Neural cell (in vitro differentiated cells): ENCODE data around the gene NCAPH2. TPM values are rescaled to one million over a fixed set of nuclear protein-coding genes. Genes with fewer than 3 reads are reported as not detected.
A peak's percentile ranks its signal among the peaks of the same experiment; 100 is the strongest.

Experiments used
- H2AFZ ChIP-seq: fragments of 200-600, 300-800 bp; sonication (generic), shearing (Covaris generic); 2 replicates; pipeline ENCODE4 v1.6.0; 2014; ENCODE audit warnings: low read depth, mild to moderate bottlenecking, antibody characterized with exemption, low read length, moderate library complexity
- H3F3A ChIP-seq: fragments of 200-600 bp; shearing (Covaris generic); 2 replicates; pipeline ENCODE4 v1.6.1; 2016; ENCODE audit warnings: mild to moderate bottlenecking, moderate library complexity, mixed read lengths, antibody characterized with exemption, low read length; ENCODE audit not compliant: insufficient read depth, poor library complexity, severe bottlenecking
- H3K27ac ChIP-seq: fragments of 200-600, 300-800 bp; sonication (generic), shearing (Covaris generic); 2 replicates; pipeline ENCODE4 v1.5.1; 2014; ENCODE audit warnings: mild to moderate bottlenecking, low read length, moderate library complexity
- H3K27me3 ChIP-seq: fragments of 300-800, 200-600 bp; sonication (generic), shearing (Covaris generic); 2 replicates; pipeline ENCODE4 v1.6.0; 2014; ENCODE audit warnings: mild to moderate bottlenecking, low read depth, low read length, moderate library complexity; ENCODE audit not compliant: insufficient read depth
- H3K36me3 ChIP-seq: fragments of 300-800, 200-600 bp; sonication (generic), shearing (Covaris generic); 2 replicates; pipeline ENCODE4 v1.5.1; 2014; ENCODE audit warnings: mild to moderate bottlenecking, antibody characterized with exemption, low read length, moderate library complexity; ENCODE audit not compliant: insufficient read depth
- H3K4me2 ChIP-seq: fragments of 300-800, 200-600 bp; sonication (generic), shearing (Covaris generic); 2 replicates; pipeline ENCODE4 v1.6.0; 2014; ENCODE audit warnings: mild to moderate bottlenecking, low read length
- H3K4me3 ChIP-seq: fragments of 300-800, 200-600 bp; sonication (generic), shearing (Covaris generic); 2 replicates; pipeline ENCODE4 v1.5.1; 2014; ENCODE audit warnings: mild to moderate bottlenecking, low read length, moderate library complexity
- H3K79me2 ChIP-seq: fragments of 200-600 bp; shearing (Covaris generic); replicated peaks from 2 replicates; pipeline ENCODE4 v1.6.0; 2014; ENCODE audit warnings: mild to moderate bottlenecking, low read length, moderate library complexity; ENCODE audit not compliant: insufficient read depth
- H3K9ac ChIP-seq: fragments of 300-800, 200-600 bp; sonication (generic), shearing (Covaris generic); 2 replicates; pipeline ENCODE4 v1.6.1; 2016; ENCODE audit warnings: mild to moderate bottlenecking, low read length, mixed read lengths
- H3K9me2 ChIP-seq: fragments of 200-600 bp; shearing (Covaris generic); 2 replicates; pipeline ENCODE4 v1.6.1; 2016; ENCODE audit warnings: mild to moderate bottlenecking, low read length, mixed read lengths; ENCODE audit not compliant: insufficient read depth
- H3K9me3 ChIP-seq: fragments of 200-600, 300-800 bp; sonication (generic), shearing (Covaris generic); 2 replicates; pipeline ENCODE4 v1.6.1; 2016; ENCODE audit warnings: mild to moderate bottlenecking, mixed run types, low read length, moderate library complexity, mixed read lengths
- H4K20me1 ChIP-seq: fragments of 200-600 bp; shearing (Covaris generic); 2 replicates; pipeline ENCODE4 v1.6.1; 2016; ENCODE audit warnings: mild to moderate bottlenecking, mixed run types; ENCODE audit not compliant: insufficient read depth
- CTCF ChIP-seq: fragments of 450-650 bp; IDR thresholded peaks from 2 replicates; pipeline ENCODE4 v1.5.1; 2014; ENCODE audit warnings: antibody characterized with exemption, mild to moderate bottlenecking, moderate library complexity; ENCODE audit not compliant: poor library complexity, severe bottlenecking
- EP300 ChIP-seq: fragments of 450-650 bp; conservative IDR thresholded peaks from 2 replicates; pipeline ENCODE4 v1.6.1; 2014; ENCODE audit warnings: antibody characterized with exemption, mild to moderate bottlenecking, moderate library complexity; ENCODE audit not compliant: poor library complexity, severe bottlenecking
- EZH2 ChIP-seq: fragments of 200-600, 300-800 bp; shearing (Covaris generic), sonication (generic); IDR thresholded peaks from 2 replicates; pipeline ENCODE4 v1.6.1; 2014; ENCODE audit warnings: antibody characterized with exemption, low read length, borderline replicate concordance, mild to moderate bottlenecking; ENCODE audit not compliant: insufficient read depth, poor library complexity, severe bottlenecking
- MXI1 ChIP-seq: fragments of 450-650 bp; conservative IDR thresholded peaks from 2 replicates; pipeline ENCODE4 v1.6.1; 2014; ENCODE audit warnings: antibody characterized with exemption, mild to moderate bottlenecking; ENCODE audit not compliant: poor library complexity, severe bottlenecking
- POLR2AphosphoS5 ChIP-seq: IDR thresholded peaks from 2 replicates; pipeline ENCODE4 v1.6.1; 2012
- RAD21 ChIP-seq: fragments of 450-650 bp; conservative IDR thresholded peaks from 2 replicates; pipeline ENCODE4 v1.6.1; 2014; ENCODE audit warnings: antibody characterized with exemption, mild to moderate bottlenecking, moderate library complexity
- REST ChIP-seq: IDR thresholded peaks from 2 replicates; pipeline ENCODE4 v1.6.1; 2012; ENCODE audit warnings: borderline replicate concordance
- SMC3 ChIP-seq: fragments of 450-650 bp; conservative IDR thresholded peaks from 2 replicates; pipeline ENCODE4 v1.6.1; 2014; ENCODE audit warnings: antibody characterized with exemption, mild to moderate bottlenecking, moderate library complexity; ENCODE audit not compliant: poor library complexity
- TAF1 ChIP-seq: IDR thresholded peaks from 2 replicates; pipeline ENCODE4 v1.6.1; 2012; ENCODE audit warnings: low read depth
- polyA plus RNA-seq: library from polyadenylated mRNA; depleted of rRNA; stranded (reverse); fragments of >200 nt; gene quantifications from 2 replicates; pipeline ENCODE4 v1.2.3, GENCODE V29; 2014

Gene NCAPH2
- polyA plus RNA-seq, 1 donor from 2014 or later, result 81.1 TPM

- Histone ChIP-seq H3K36me3 (no peaks in the 10 kb centered on the region), H3K9me3 (no peaks in the 10 kb centered on the region), H3K9me2 (no peaks in the 10 kb centered on the region), H3K27me3 (no peaks in the 10 kb centered on the region), H3K9ac (no peak overlapping the region), H3F3A (no peaks in the 10 kb centered on the region), H3K4me3 (no peak overlapping the region), H3K27ac (no peak overlapping the region), H4K20me1 (no peaks in the 10 kb centered on the region), H2AFZ (no peak overlapping the region), H3K79me2 (no peaks in the 10 kb centered on the region), H3K4me2 (no peak overlapping the region)
- TF ChIP-seq CTCF (no peak), RAD21 (no peak), EZH2 (no peak), POLR2AphosphoS5 (no peak), REST (no peak), EP300 (no peak), MXI1 (no peak), SMC3 (no peak), TAF1 (no peak)
Measured at GRCh38 chr22:50561401-50562358, 53.7 kb downstream of the NCAPH2 start.

- Histone ChIP-seq H4K20me1 (no peaks in the 10 kb centered on the region), H3K9me2 (no peaks in the 10 kb centered on the region), H3K9me3 (no peaks in the 10 kb centered on the region), H3K4me3 (peak within 1 kb of the TSS; percentile 70), H3K79me2 (no peaks in the 10 kb centered on the region), H3K27ac (peak within 1 kb of the TSS; percentile 74), H2AFZ (peak within 1 kb of the TSS; percentile 32), H3K4me2 (peak within 1 kb of the TSS; percentile 72), H3K36me3 (peaks cover 3% of the 10 kb centered on the region), H3F3A (no peaks in the 10 kb centered on the region), H3K9ac (peak within 1 kb of the TSS; percentile 74), H3K27me3 (no peaks in the 10 kb centered on the region)
- TF ChIP-seq POLR2AphosphoS5 (peak; percentile 86), RAD21 (peak; percentile 60), TAF1 (no peak), REST (no peak), SMC3 (peak; percentile 52), EP300 (peak; percentile 47), EZH2 (no peak), CTCF (peak; percentile 98), MXI1 (peak; percentile 79)
Measured at GRCh38 chr22:50562523-50563412, 54.7 kb downstream of the NCAPH2 start, which contains the start of gene SYCE3. TSS of gene SYCE3 (minus strand) at chr22:50562919. CDS start at chr22:50556405, 6,514 bp downstream.
